Peyer's patch (tissue), 4 donors: ENCODE measurements around the gene NDRG3.

Experiments used
- POLR2A ChIP-seq, 2 donors: fragments of 450-650 bp; IDR thresholded peaks; one replicate each; pipeline ENCODE4 v1.5.1; 2017; ENCODE audit warnings: antibody characterized with exemption in 2 of 2, mild to moderate bottlenecking in 2 of 2, moderate library complexity in 2 of 2
- TF ChIP-seq, protein P1 (sequence below), 6 experiments: fragments of 450-650 bp in 4 of 6; fragments of 200-600 bp in 2 of 6; sonication (generic) in 1 of 6; IDR thresholded peaks; one replicate each; pipeline ENCODE4 v1.5.1; 2017 to 2019; ENCODE audit warnings: antibody characterized with exemption in 6 of 6, mild to moderate bottlenecking in 3 of 6, moderate library complexity in 1 of 6

DNA sequence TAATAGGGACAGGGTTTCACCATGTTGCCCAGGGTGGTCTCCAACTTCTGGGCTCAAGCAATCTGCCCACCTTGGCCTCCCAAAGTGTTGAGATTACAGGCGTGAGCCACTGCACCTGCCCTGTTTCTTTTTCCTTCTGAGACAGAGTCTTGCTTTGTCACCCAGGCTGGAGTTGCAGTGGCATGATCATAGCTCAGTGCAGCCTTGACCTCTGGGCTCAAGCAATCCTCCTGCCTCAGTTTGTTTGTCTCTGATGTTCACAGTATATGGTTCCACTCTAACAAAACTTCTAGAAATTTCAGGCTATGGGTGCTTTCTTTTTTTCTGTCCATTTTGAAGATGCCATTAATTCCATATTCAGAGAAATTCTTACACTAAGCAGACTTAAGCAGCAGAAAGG lies 33.1 kb downstream of the NDRG3 start:
- TF ChIP-seq, protein P1, sequence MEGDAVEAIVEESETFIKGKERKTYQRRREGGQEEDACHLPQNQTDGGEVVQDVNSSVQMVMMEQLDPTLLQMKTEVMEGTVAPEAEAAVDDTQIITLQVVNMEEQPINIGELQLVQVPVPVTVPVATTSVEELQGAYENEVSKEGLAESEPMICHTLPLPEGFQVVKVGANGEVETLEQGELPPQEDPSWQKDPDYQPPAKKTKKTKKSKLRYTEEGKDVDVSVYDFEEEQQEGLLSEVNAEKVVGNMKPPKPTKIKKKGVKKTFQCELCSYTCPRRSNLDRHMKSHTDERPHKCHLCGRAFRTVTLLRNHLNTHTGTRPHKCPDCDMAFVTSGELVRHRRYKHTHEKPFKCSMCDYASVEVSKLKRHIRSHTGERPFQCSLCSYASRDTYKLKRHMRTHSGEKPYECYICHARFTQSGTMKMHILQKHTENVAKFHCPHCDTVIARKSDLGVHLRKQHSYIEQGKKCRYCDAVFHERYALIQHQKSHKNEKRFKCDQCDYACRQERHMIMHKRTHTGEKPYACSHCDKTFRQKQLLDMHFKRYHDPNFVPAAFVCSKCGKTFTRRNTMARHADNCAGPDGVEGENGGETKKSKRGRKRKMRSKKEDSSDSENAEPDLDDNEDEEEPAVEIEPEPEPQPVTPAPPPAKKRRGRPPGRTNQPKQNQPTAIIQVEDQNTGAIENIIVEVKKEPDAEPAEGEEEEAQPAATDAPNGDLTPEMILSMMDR (IDR thresholded peaks at IDR 0.05): no peak
- TF ChIP-seq POLR2A (IDR thresholded peaks at IDR 0.05): no peak
